ENCODE measurements around the gene PRKN. TPM values are rescaled to one million over a fixed set of nuclear protein-coding genes. Genes with fewer than 3 reads are reported as not detected.

Gene PRKN
- total and polyA plus RNA-seq, 2 experiments from 2014 or later: 0.10 to 0.84 TPM

- TF ChIP-seq ETS1 (IDR thresholded peaks at IDR 0.05): no peak
Observed at GRCh38 chr6:161480421-161481155, 1247.0 kb downstream of the PRKN start (continued).

- Mint-ChIP-seq H3K36me3 (ENCODE audit: low read depth) (no peaks in the 10 kb centered on the region), H3K4me3 (no peak overlapping the region), H3K27ac (no peak overlapping the region), H3K9me3 (no peaks in the 10 kb centered on the region), H3K27me3 (ENCODE audit: insufficient read depth, low read depth, poor library complexity) (peaks cover 4% of the 10 kb centered on the region), H3K4me1 (peaks cover 7% of the 10 kb centered on the region)
- DNase-seq (ENCODE audit: low spot score): no peak
- H2AFZ ChIP-seq: no peak overlapping the region
- no peaks in the 10 kb centered on the region for H3K79me2 ChIP-seq (replicated peaks; ENCODE audit: insufficient read depth)
- H3K4me1 ChIP-seq (ENCODE audit: insufficient read depth): peaks cover 10% of the 10 kb centered on the region; the same call in 1 of the 2 replicates
- H3K27me3 ChIP-seq (ENCODE audit: insufficient read depth): no peaks in the 10 kb centered on the region
- no peak overlapping the region for H3K4me3 ChIP-seq
- no peaks in the 10 kb centered on the region for H3K36me3 ChIP-seq (ENCODE audit: insufficient read depth)
- H3K9me2 ChIP-seq (ENCODE audit: insufficient read depth): no peaks in the 10 kb centered on the region
- no peaks in the 10 kb centered on the region for H3F3A ChIP-seq (replicated peaks; ENCODE audit: low read depth)
- TF ChIP-seq, protein P1, sequence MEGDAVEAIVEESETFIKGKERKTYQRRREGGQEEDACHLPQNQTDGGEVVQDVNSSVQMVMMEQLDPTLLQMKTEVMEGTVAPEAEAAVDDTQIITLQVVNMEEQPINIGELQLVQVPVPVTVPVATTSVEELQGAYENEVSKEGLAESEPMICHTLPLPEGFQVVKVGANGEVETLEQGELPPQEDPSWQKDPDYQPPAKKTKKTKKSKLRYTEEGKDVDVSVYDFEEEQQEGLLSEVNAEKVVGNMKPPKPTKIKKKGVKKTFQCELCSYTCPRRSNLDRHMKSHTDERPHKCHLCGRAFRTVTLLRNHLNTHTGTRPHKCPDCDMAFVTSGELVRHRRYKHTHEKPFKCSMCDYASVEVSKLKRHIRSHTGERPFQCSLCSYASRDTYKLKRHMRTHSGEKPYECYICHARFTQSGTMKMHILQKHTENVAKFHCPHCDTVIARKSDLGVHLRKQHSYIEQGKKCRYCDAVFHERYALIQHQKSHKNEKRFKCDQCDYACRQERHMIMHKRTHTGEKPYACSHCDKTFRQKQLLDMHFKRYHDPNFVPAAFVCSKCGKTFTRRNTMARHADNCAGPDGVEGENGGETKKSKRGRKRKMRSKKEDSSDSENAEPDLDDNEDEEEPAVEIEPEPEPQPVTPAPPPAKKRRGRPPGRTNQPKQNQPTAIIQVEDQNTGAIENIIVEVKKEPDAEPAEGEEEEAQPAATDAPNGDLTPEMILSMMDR (conservative IDR thresholded peaks at IDR 0.05; ENCODE audit: low read depth in 2 of 2): no peak
- TF ChIP-seq STAT1 (IDR thresholded peaks at IDR 0.05; ENCODE audit: unreplicated experiment) (no peak), POLR2AphosphoS5 (IDR thresholded peaks at IDR 0.05; ENCODE audit: low read depth) (no peak), EZH2phosphoT487 (IDR thresholded peaks at IDR 0.05; ENCODE audit: unreplicated experiment) (no peak), ETS1 (IDR thresholded peaks at IDR 0.05) (no peak), ZNF331 (CRISPR knock-in tag; IDR thresholded peaks at IDR 0.05; ENCODE audit: low read depth) (no peak), JUNB (IDR thresholded peaks at IDR 0.05; ENCODE audit: unreplicated experiment) (no peak), ZNF114 (CRISPR knock-in tag; IDR thresholded peaks at IDR 0.05) (no peak), NANOG (IDR thresholded peaks at IDR 0.05; ENCODE audit: borderline replicate concordance) (no peak)
- TF ChIP-seq, protein P2, sequence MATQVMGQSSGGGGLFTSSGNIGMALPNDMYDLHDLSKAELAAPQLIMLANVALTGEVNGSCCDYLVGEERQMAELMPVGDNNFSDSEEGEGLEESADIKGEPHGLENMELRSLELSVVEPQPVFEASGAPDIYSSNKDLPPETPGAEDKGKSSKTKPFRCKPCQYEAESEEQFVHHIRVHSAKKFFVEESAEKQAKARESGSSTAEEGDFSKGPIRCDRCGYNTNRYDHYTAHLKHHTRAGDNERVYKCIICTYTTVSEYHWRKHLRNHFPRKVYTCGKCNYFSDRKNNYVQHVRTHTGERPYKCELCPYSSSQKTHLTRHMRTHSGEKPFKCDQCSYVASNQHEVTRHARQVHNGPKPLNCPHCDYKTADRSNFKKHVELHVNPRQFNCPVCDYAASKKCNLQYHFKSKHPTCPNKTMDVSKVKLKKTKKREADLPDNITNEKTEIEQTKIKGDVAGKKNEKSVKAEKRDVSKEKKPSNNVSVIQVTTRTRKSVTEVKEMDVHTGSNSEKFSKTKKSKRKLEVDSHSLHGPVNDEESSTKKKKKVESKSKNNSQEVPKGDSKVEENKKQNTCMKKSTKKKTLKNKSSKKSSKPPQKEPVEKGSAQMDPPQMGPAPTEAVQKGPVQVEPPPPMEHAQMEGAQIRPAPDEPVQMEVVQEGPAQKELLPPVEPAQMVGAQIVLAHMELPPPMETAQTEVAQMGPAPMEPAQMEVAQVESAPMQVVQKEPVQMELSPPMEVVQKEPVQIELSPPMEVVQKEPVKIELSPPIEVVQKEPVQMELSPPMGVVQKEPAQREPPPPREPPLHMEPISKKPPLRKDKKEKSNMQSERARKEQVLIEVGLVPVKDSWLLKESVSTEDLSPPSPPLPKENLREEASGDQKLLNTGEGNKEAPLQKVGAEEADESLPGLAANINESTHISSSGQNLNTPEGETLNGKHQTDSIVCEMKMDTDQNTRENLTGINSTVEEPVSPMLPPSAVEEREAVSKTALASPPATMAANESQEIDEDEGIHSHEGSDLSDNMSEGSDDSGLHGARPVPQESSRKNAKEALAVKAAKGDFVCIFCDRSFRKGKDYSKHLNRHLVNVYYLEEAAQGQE (IDR thresholded peaks at IDR 0.05; ENCODE audit: unreplicated experiment): no peak
- no peak for ATAC-seq
- H3K27ac ChIP-seq (ENCODE audit: low read depth): no peak overlapping the region
- no peak overlapping the region for H3K4me2 ChIP-seq
- H4K20me1 ChIP-seq (replicated peaks; ENCODE audit: insufficient read depth): no peaks in the 10 kb centered on the region
Observed at GRCh38 chr6:161479376-161479775, 1248.2 kb downstream of the PRKN start.

Measured in GM23338 (cell line).